CMK (cell line): ENCODE data around the gene ZNF595.
"Not testable (repeated sequence)": the region's sequence is repeated elsewhere in the genome, so short reads cannot be mapped to it uniquely, and the experiment has no call there.

ENCODE experiments used
- DNase-seq: peaks from one replicate; pipeline ENCODE4 v3.0.0-alpha.2; 2010; ENCODE audit warnings: low read depth

Gene ZNF595

GRCh38 chr4:52804-53479 is at the start of gene ZNF595:
ZNF595 (plus strand) TSS chr4:53321; CDS start chr4:53489, 168 bp downstream.
- not testable (repeated sequence) for DNase-seq

DNA sequence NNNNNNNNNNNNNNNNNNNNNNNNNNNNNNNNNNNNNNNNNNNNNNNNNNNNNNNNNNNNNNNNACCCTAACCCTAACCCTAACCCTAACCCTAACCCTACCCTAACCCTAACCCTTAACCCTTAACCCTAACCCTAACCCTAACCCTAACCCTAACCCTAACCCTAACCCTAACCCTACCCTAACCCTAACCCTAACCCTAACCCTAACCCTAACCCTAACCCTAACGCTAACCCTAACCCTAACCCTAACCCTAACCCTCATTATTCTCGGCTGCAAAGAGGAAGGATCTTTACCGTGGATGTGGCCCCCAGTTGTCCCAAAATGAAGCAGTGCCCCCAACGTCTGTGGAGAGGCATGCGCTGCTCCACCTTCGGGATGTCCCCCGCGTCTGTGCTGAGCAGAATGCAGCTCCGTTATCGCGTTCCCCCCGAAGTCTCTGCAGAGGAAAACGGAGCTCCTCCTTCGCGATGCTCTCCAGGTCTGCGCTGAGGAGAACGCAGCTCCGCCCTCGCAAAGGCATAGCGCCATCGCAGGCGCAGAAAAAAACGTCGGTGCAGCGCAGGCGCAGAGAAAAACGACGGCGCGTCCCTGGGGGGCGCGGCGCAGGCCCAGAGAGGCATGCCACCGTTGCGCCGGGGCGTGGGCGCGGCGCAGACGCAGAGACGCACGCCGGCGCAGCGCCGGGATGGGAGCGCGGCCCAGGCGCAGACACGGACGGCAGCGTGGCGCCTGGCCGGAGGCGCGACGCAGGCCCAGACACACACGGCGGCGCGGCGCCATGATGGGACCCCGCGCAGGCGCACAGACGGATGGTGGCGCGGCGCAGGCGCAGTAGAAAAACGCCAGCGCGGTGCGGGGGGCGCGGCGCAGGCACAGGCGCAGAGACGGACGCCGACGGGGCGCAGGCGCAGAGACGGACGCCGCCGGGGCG is 42.9 kb upstream of the ZNF595 start:
- DNase-seq, result not testable (repeated sequence)

- DNase-seq, result not testable (repeated sequence)
These were observed 41.9 kb upstream of the ZNF595 start for GRCh38 chr4:11095-11815.

GRCh38 chr4:11816-12417 is 41.2 kb upstream of the ZNF595 start:
- DNase-seq, result not testable (repeated sequence)

GRCh38 chr4:18128-18527 is 35.0 kb upstream of the ZNF595 start:
- DNase-seq, result not testable (repeated sequence)

- not testable (repeated sequence) for DNase-seq
These were observed 34.5 kb upstream of the ZNF595 start for GRCh38 chr4:18589-18988.

DNA sequence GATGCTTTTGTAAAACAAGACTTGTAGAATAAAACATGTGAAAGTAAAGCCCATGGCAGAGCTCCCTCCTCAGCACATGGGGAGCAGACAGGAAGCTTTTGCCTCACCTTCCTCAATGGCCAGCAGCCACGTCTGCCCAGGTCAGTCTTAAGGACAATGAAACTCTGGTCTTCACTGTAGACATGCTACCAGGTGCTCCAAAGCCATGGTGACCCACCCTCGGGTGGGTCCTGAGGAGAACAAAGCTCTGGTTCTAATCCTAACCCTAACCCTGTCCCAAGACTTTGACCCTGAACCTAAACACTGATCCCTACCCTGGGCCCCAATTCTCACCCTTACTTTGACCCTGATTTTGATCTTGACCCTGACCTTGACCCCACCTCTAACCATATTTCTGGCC is 30.2 kb upstream of the ZNF595 start:
- not testable (repeated sequence) for DNase-seq

GRCh38 chr4:24359-24758 is 28.8 kb upstream of the ZNF595 start:
- DNase-seq, result not testable (repeated sequence)

DNA sequence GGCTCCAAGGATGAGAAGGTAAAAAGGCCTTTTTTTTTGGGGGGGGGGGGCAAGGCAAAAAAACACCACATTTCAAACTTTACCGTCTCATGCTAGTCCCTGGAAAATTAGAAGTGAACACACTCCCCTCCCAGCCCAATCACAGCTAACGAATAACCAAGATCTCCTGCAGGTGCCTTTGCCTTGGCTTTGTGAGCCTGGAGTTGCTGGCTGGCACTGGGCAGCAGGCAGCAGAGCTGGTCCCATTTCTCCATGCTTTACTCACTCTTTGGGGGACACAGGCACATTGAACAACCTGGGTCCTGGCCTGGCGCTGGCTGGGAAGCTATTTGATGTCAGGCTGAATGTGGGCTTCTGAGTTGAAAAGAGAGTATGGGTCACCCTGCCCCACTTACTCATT is 25.6 kb upstream of the ZNF595 start:
- DNase-seq, result not testable (repeated sequence)

DNA sequence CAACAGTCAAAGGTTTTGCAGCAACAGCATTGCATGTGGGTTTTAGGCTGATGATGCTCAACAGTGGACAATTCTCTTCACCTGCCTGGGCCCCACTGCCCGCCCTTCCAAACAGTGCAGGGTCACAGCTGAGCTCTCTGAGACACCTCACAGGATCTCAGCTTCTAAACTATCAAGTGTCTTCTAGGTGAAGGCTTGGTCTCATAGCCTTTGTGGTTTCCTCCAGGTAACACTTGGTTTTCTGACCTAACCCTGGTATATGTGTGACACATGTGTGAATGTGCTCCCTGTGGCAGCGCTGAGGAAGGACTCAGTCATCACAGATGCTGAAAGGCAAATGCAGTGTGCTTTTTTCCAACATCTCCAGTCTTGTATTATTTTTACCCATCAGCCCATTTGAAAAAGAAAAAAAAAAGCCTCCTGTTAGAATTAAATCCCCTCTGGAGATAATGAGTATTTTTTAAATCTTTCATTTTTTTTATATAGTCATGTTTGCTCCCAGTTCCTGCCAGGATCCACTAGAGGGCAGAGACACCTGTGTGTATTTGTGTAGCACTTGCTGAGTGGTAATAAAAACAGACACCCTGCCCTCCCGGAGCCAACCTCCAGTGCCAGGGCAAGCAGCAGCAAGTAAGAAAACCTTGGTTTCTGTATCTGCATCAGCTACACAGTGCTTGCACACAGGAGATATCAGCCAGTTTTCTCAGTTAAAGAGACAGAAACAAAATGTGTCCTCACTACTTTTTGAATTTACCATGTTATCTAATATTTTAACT is 24.2 kb upstream of the ZNF595 start:
- DNase-seq, result not testable (repeated sequence)

DNA sequence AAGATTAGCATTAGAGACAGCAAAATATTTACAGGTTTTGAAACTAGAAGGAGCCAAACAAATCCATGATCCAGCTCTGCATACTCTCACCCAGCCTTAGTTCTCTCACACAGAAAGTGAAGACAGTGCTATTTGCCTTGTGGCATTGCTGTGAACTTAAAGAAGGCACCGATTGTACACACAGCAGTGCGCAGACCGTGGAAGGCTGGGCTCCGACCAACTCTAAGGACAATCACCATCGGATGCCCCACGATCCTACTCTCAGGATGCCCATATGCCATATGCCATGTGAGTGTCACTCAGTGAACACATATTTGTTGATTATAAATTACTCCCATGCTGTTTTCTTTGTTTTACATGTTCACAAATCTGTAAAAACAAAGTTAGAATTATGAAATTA is 19.8 kb upstream of the ZNF595 start:
- DNase-seq, result not testable (repeated sequence)

GRCh38 chr4:36559-37415 is 16.3 kb upstream of the ZNF595 start:
- not testable (repeated sequence) for DNase-seq

DNA sequence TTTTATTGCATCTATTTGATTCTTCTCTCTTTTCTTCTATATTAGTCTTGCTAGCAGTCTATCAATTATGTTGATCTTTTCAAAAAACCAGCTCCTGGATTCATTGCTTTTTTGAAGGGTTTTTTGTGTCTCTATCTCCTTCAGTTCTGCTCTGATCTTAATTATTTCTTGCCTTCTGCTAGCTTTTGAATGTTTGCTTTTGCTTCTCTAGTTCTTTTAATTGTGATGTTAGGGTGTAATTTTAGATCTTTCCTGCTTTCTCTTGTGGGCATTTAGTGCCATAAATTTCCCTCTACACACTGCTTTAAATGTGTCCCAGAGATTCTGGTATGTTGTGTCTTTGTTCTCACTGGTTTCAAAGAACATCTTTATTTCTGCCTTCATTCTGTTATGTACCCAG is 14.9 kb upstream of the ZNF595 start:
- DNase-seq, result not testable (repeated sequence)

GRCh38 chr4:43375-43774 is 9.7 kb upstream of the ZNF595 start:
- DNase-seq, result not testable (repeated sequence)

- not testable (repeated sequence) for DNase-seq
These were observed 1.9 kb upstream of the ZNF595 start for GRCh38 chr4:51253-51652.

- DNase-seq, result not testable (repeated sequence)
These were observed 1.4 kb upstream of the ZNF595 start for GRCh38 chr4:51655-52277.

- not testable (repeated sequence) for DNase-seq
These were observed 400 bp downstream of the ZNF595 start for GRCh38 chr4:53521-53920.

GRCh38 chr4:64733-65132 is 11.6 kb downstream of the ZNF595 start:
- DNase-seq, result not testable (repeated sequence)

GRCh38 chr4:71830-72229 is 18.7 kb downstream of the ZNF595 start:
- no peak for DNase-seq

GRCh38 chr4:85951-86350 is 32.8 kb downstream of the ZNF595 start:
- DNase-seq, result no peak
